ENCODE data around the gene GSC.

GSC gene

GRCh38 chr14:94754391-94754942 is 15.4 kb downstream of the GSC start:
- H3K27me3 ChIP-seq (ENCODE audit: control insufficient read depth in 1 of 2, insufficient read depth in 1 of 2, low read length in 2 of 2), result peaks cover 20 to 28% of the 10 kb centered on the region in 2 experiments
- no peaks in the 10 kb centered on the region for H3K79me1 ChIP-seq (replicated peaks; ENCODE audit: low read length, poor library complexity, severe bottlenecking)
- H2BK120ac ChIP-seq (ENCODE audit: low read depth, low read length), result no peak overlapping the region
- no peak overlapping the region for H3K4me2 ChIP-seq (ENCODE audit: low read length, poor library complexity, severe bottlenecking)
- no peak overlapping the region for H3K4ac ChIP-seq (ENCODE audit: low read depth in 1 of 2, low read length in 2 of 2)
- no peak for DNase-seq
- 65% methylated on average over 6 of the region's 6 CpGs for WGBS
- no peak overlapping the region for H3K9ac ChIP-seq (ENCODE audit: low read length)
- no peak overlapping the region for H2BK12ac ChIP-seq (ENCODE audit: low read length in 2 of 2)
- H3K27ac ChIP-seq (ENCODE audit: low read length, poor library complexity, severe bottlenecking), result no peak overlapping the region
- no peak overlapping the region for H2BK5ac ChIP-seq (ENCODE audit: low read depth, low read length, poor library complexity, severe bottlenecking)
- H2BK15ac ChIP-seq (ENCODE audit: low read depth, poor library complexity, severe bottlenecking), result no peak overlapping the region
- no peak overlapping the region for H3K4me3 ChIP-seq (ENCODE audit: insufficient read depth in 1 of 2, low read depth in 1 of 2, low read length in 2 of 2)
- no peaks in the 10 kb centered on the region for H3K9me3 ChIP-seq (ENCODE audit: control insufficient read depth, low read length)
- H4K8ac ChIP-seq (ENCODE audit: low read length), result no peak overlapping the region
- H3K4me1 ChIP-seq (ENCODE audit: control insufficient read depth, insufficient read depth, low read depth, low read length), result no peaks in the 10 kb centered on the region
- H3K36me3 ChIP-seq (ENCODE audit: control insufficient read depth in 1 of 2, insufficient read depth in 2 of 2, low read depth in 1 of 2, low read length in 2 of 2), result no peaks in the 10 kb centered on the region
- no peak overlapping the region for H2AK5ac ChIP-seq (ENCODE audit: low read length, severe bottlenecking)
- H3K14ac ChIP-seq (ENCODE audit: low read length in 2 of 2), result no peak overlapping the region
- no peak overlapping the region for H2AFZ ChIP-seq (ENCODE audit: low read depth, low read length)
- no peak overlapping the region for H3K23ac ChIP-seq (ENCODE audit: low read length in 2 of 2)
- H3K18ac ChIP-seq (ENCODE audit: low read depth in 1 of 2, low read length in 2 of 2), result no peak overlapping the region
- H4K91ac ChIP-seq (ENCODE audit: low read length), result no peak overlapping the region

GRCh38 chr14:94752591-94753436 is 17.1 kb downstream of the GSC start:
- Histone ChIP-seq H3K27ac (ENCODE audit: low read length, poor library complexity, severe bottlenecking) (no peak overlapping the region), H4K91ac (ENCODE audit: low read length) (no peak overlapping the region), H3K9me3 (ENCODE audit: control insufficient read depth, low read length) (no peaks in the 10 kb centered on the region), H2AFZ (ENCODE audit: low read depth, low read length) (no peak overlapping the region), H3K79me1 (replicated peaks; ENCODE audit: low read length, poor library complexity, severe bottlenecking) (no peaks in the 10 kb centered on the region), H3K9ac (ENCODE audit: low read length) (peak overlapping the region; percentile 9), H3K14ac (ENCODE audit: low read length in 2 of 2) (no peak overlapping the region), H3K4me1 (ENCODE audit: control insufficient read depth, insufficient read depth, low read depth, low read length) (peaks cover 2% of the 10 kb centered on the region), H2AK5ac (ENCODE audit: low read length, severe bottlenecking) (no peak overlapping the region), H3K4ac (ENCODE audit: low read depth in 1 of 2, low read length in 2 of 2) (no peak overlapping the region), H2BK12ac (ENCODE audit: low read length in 2 of 2) (no peak overlapping the region), H2BK15ac (ENCODE audit: low read depth, poor library complexity, severe bottlenecking) (no peak overlapping the region), H3K4me3 (ENCODE audit: insufficient read depth in 1 of 2, low read depth in 1 of 2, low read length in 2 of 2) (peak overlapping the region in 1 of 2 experiments; percentile 51), H4K8ac (ENCODE audit: low read length) (no peak overlapping the region), H3K18ac (ENCODE audit: low read depth in 1 of 2, low read length in 2 of 2) (no peak overlapping the region), H3K23ac (ENCODE audit: low read length in 2 of 2) (no peak overlapping the region), H3K27me3 (ENCODE audit: control insufficient read depth in 1 of 2, insufficient read depth in 1 of 2, low read length in 2 of 2) (peaks cover 13 to 21% of the 10 kb centered on the region in 2 experiments), H2BK5ac (ENCODE audit: low read depth, low read length, poor library complexity, severe bottlenecking) (no peak overlapping the region), H3K4me2 (ENCODE audit: low read length, poor library complexity, severe bottlenecking) (no peak overlapping the region), H3K36me3 (ENCODE audit: control insufficient read depth in 1 of 2, insufficient read depth in 2 of 2, low read depth in 1 of 2, low read length in 2 of 2) (no peaks in the 10 kb centered on the region), H2BK120ac (ENCODE audit: low read depth, low read length) (no peak overlapping the region)
- 82% methylated on average over 23 of the region's 23 CpGs for WGBS
- no peak for DNase-seq

- H3K27me3 ChIP-seq (ENCODE audit: control insufficient read depth in 1 of 2, insufficient read depth in 1 of 2, low read length in 2 of 2), result peaks cover 13 to 21% of the 10 kb centered on the region in 2 experiments
- no peak overlapping the region for H3K4me2 ChIP-seq (ENCODE audit: low read length, poor library complexity, severe bottlenecking)
- H3K14ac ChIP-seq (ENCODE audit: low read length in 2 of 2), result no peak overlapping the region
- H3K9me3 ChIP-seq (ENCODE audit: control insufficient read depth, low read length), result no peaks in the 10 kb centered on the region
- H2AK5ac ChIP-seq (ENCODE audit: low read length, severe bottlenecking), result no peak overlapping the region
- no peak overlapping the region for H3K9ac ChIP-seq (ENCODE audit: low read length)
- no peak overlapping the region for H4K91ac ChIP-seq (ENCODE audit: low read length)
- H3K36me3 ChIP-seq (ENCODE audit: control insufficient read depth in 1 of 2, insufficient read depth in 2 of 2, low read depth in 1 of 2, low read length in 2 of 2), result no peaks in the 10 kb centered on the region
- H3K79me1 ChIP-seq (replicated peaks; ENCODE audit: low read length, poor library complexity, severe bottlenecking), result no peaks in the 10 kb centered on the region
- peaks cover 2% of the 10 kb centered on the region for H3K4me1 ChIP-seq (ENCODE audit: control insufficient read depth, insufficient read depth, low read depth, low read length)
- no peak for DNase-seq
- no peak overlapping the region for H2BK120ac ChIP-seq (ENCODE audit: low read depth, low read length)
- no peak overlapping the region for H2BK12ac ChIP-seq (ENCODE audit: low read length in 2 of 2)
- WGBS, result 83% methylated on average over 4 of the region's 4 CpGs
- no peak overlapping the region for H3K27ac ChIP-seq (ENCODE audit: low read length, poor library complexity, severe bottlenecking)
- H2BK15ac ChIP-seq (ENCODE audit: low read depth, poor library complexity, severe bottlenecking), result no peak overlapping the region
- H3K18ac ChIP-seq (ENCODE audit: low read depth in 1 of 2, low read length in 2 of 2), result no peak overlapping the region
- no peak overlapping the region for H2BK5ac ChIP-seq (ENCODE audit: low read depth, low read length, poor library complexity, severe bottlenecking)
- no peak overlapping the region for H3K4me3 ChIP-seq (ENCODE audit: insufficient read depth in 1 of 2, low read depth in 1 of 2, low read length in 2 of 2)
- no peak overlapping the region for H3K4ac ChIP-seq (ENCODE audit: low read depth in 1 of 2, low read length in 2 of 2)
- H4K8ac ChIP-seq (ENCODE audit: low read length), result no peak overlapping the region
- no peak overlapping the region for H2AFZ ChIP-seq (ENCODE audit: low read depth, low read length)
- H3K23ac ChIP-seq (ENCODE audit: low read length in 2 of 2), result no peak overlapping the region
These were observed 18.0 kb downstream of the GSC start for GRCh38 chr14:94751956-94752355.

DNA sequence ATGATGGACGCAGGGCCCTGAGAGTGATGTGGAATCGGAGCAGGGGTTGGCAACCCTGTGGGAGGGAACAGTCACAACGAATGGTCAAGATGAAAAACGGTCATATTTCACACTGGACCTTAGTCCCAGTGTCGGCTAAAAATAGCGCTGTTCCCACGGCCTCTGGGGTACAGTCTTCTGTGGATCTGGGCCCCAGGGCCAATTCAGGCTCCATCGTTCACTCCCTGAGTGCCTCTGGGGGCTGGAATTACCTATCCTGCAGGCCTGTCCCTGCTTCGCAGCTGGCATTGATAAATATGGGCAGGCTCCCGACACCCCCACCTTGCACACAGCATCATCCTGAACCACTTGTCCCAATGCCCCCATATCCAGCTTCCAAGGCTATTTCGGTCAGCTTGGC is 18.6 kb downstream of the GSC start:
- Histone ChIP-seq H3K36me3 (ENCODE audit: control insufficient read depth in 1 of 2, insufficient read depth in 2 of 2, low read depth in 1 of 2, low read length in 2 of 2) (no peaks in the 10 kb centered on the region), H2BK15ac (ENCODE audit: low read depth, poor library complexity, severe bottlenecking) (no peak overlapping the region), H3K27me3 (ENCODE audit: control insufficient read depth in 1 of 2, insufficient read depth in 1 of 2, low read length in 2 of 2) (peaks cover 13 to 17% of the 10 kb centered on the region in 2 experiments), H3K14ac (ENCODE audit: low read length in 2 of 2) (no peak overlapping the region), H3K18ac (ENCODE audit: low read depth in 1 of 2, low read length in 2 of 2) (no peak overlapping the region), H3K23ac (ENCODE audit: low read length in 2 of 2) (no peak overlapping the region), H3K9me3 (ENCODE audit: control insufficient read depth, low read length) (no peaks in the 10 kb centered on the region), H3K4ac (ENCODE audit: low read depth in 1 of 2, low read length in 2 of 2) (no peak overlapping the region), H2BK12ac (ENCODE audit: low read length in 2 of 2) (no peak overlapping the region), H2AK5ac (ENCODE audit: low read length, severe bottlenecking) (no peak overlapping the region), H4K91ac (ENCODE audit: low read length) (no peak overlapping the region), H2BK5ac (ENCODE audit: low read depth, low read length, poor library complexity, severe bottlenecking) (no peak overlapping the region), H3K4me3 (ENCODE audit: insufficient read depth in 1 of 2, low read depth in 1 of 2, low read length in 2 of 2) (no peak overlapping the region), H4K8ac (ENCODE audit: low read length) (no peak overlapping the region), H2AFZ (ENCODE audit: low read depth, low read length) (no peak overlapping the region), H3K4me2 (ENCODE audit: low read length, poor library complexity, severe bottlenecking) (no peak overlapping the region), H3K79me1 (replicated peaks; ENCODE audit: low read length, poor library complexity, severe bottlenecking) (no peaks in the 10 kb centered on the region), H3K9ac (ENCODE audit: low read length) (no peak overlapping the region), H3K27ac (ENCODE audit: low read length, poor library complexity, severe bottlenecking) (no peak overlapping the region), H2BK120ac (ENCODE audit: low read depth, low read length) (no peak overlapping the region), H3K4me1 (ENCODE audit: control insufficient read depth, insufficient read depth, low read depth, low read length) (peaks cover 2% of the 10 kb centered on the region)
- 79% methylated on average over 10 of the region's 11 CpGs for WGBS
- DNase-seq, result no peak
